ENCODE measurements around the gene ADAM22.

ADAM22 gene

GRCh38 chr7:87948371-87948770 is 14.3 kb downstream of the ADAM22 start:
- DNase-seq (ENCODE audit: low read depth in 1 of 2, low spot score in 1 of 2): no peak

GRCh38 chr7:87959336-87959735 is 25.3 kb downstream of the ADAM22 start:
- no peak for DNase-seq (ENCODE audit: low read depth in 1 of 2, low spot score in 1 of 2)

- no peak for DNase-seq (ENCODE audit: low read depth in 1 of 2, low spot score in 1 of 2)
Measured at GRCh38 chr7:87960239-87960638, 26.2 kb downstream of the ADAM22 start.

GRCh38 chr7:87961754-87962153 is 27.7 kb downstream of the ADAM22 start:
- DNase-seq (ENCODE audit: low read depth in 1 of 2, low spot score in 1 of 2): no peak

- DNase-seq (ENCODE audit: low read depth in 1 of 2, low spot score in 1 of 2): no peak
Measured at GRCh38 chr7:87966271-87966670, 32.2 kb downstream of the ADAM22 start.

- DNase-seq (ENCODE audit: low read depth in 1 of 2, low spot score in 1 of 2): no peak
Measured at GRCh38 chr7:87968021-87968420, 34.0 kb downstream of the ADAM22 start.

GRCh38 chr7:87982116-87982515 is 48.1 kb downstream of the ADAM22 start:
- no peak for DNase-seq (ENCODE audit: low read depth in 1 of 2, low spot score in 1 of 2)

- DNase-seq (ENCODE audit: low read depth in 1 of 2, low spot score in 1 of 2): no peak
Measured at GRCh38 chr7:87984088-87984487, 50.0 kb downstream of the ADAM22 start.

GRCh38 chr7:87993269-87993668 is 59.2 kb downstream of the ADAM22 start:
- DNase-seq (ENCODE audit: low read depth in 1 of 2, low spot score in 1 of 2): no peak

GRCh38 chr7:87999261-87999660 is 65.2 kb downstream of the ADAM22 start:
- no peak for DNase-seq (ENCODE audit: low read depth in 1 of 2, low spot score in 1 of 2)

- no peak for DNase-seq (ENCODE audit: low read depth in 1 of 2, low spot score in 1 of 2)
Measured at GRCh38 chr7:88001744-88002530, 67.9 kb downstream of the ADAM22 start.

GRCh38 chr7:88002617-88003016 is 68.6 kb downstream of the ADAM22 start:
- DNase-seq (ENCODE audit: low read depth in 1 of 2, low spot score in 1 of 2): no peak

GRCh38 chr7:88003581-88003980 is 69.5 kb downstream of the ADAM22 start:
- no peak for DNase-seq (ENCODE audit: low read depth in 1 of 2, low spot score in 1 of 2)

- no peak for DNase-seq (ENCODE audit: low read depth in 1 of 2, low spot score in 1 of 2)
Measured at GRCh38 chr7:88005191-88005590, 71.1 kb downstream of the ADAM22 start.

GRCh38 chr7:88009651-88010050 is 75.6 kb downstream of the ADAM22 start:
- DNase-seq (ENCODE audit: low read depth in 1 of 2, low spot score in 1 of 2): no peak

- no peak for DNase-seq (ENCODE audit: low read depth in 1 of 2, low spot score in 1 of 2)
Measured at GRCh38 chr7:88012086-88012485, 78.0 kb downstream of the ADAM22 start.

- no peak for DNase-seq (ENCODE audit: low read depth in 1 of 2, low spot score in 1 of 2)
Measured at GRCh38 chr7:88013981-88014380, 79.9 kb downstream of the ADAM22 start.

GRCh38 chr7:88014581-88014980 is 80.5 kb downstream of the ADAM22 start:
- DNase-seq (ENCODE audit: low read depth in 1 of 2, low spot score in 1 of 2): no peak

- no peak for DNase-seq (ENCODE audit: low read depth in 1 of 2, low spot score in 1 of 2)
Measured at GRCh38 chr7:88015309-88015708, 81.3 kb downstream of the ADAM22 start.

- DNase-seq (ENCODE audit: low read depth in 1 of 2, low spot score in 1 of 2): no peak
Measured at GRCh38 chr7:88018501-88018900, 84.5 kb downstream of the ADAM22 start.

GRCh38 chr7:88020953-88021665 is 87.1 kb downstream of the ADAM22 start:
- no peak for DNase-seq (ENCODE audit: low read depth in 1 of 2, low spot score in 1 of 2)

- DNase-seq (ENCODE audit: low read depth in 1 of 2, low spot score in 1 of 2): no peak
Measured at GRCh38 chr7:88027724-88028123, 93.7 kb downstream of the ADAM22 start.

Measured in stimulated activated CD4-positive, alpha-beta T cell treated with anti-CD3 and anti-CD28 coated beads, Interleukin-15, amount 100 ng/mL, for 1 hour (primary cell).